H9 (cell line): ENCODE data around the gene GPR42. TPM values are rescaled to one million over a fixed set of nuclear protein-coding genes. Genes with fewer than 3 reads are reported as not detected.

ENCODE experiments used
- DNase-seq: peaks from one replicate; pipeline ENCODE4 v3.0.0-alpha.2; 2017
- H2AFZ ChIP-seq: one replicate; pipeline ENCODE4 v1.6.1; 2013; ENCODE audit warnings: mild to moderate bottlenecking, low read length, control low read depth, moderate library complexity
- H2AK5ac ChIP-seq: 2 replicates; pipeline ENCODE4 v1.6.1; 2013; ENCODE audit warnings: low read length, control low read depth, mixed read lengths; ENCODE audit not compliant: insufficient read length
- H2BK120ac ChIP-seq: one replicate; pipeline ENCODE4 v1.6.1; 2013; ENCODE audit warnings: low read depth, mild to moderate bottlenecking, low read length, control low read depth, inconsistent platforms; ENCODE audit not compliant: poor library complexity, severe bottlenecking
- H2BK12ac ChIP-seq: 2 replicates; pipeline ENCODE4 v1.6.1; 2013; ENCODE audit warnings: low read length, control low read depth, mixed read lengths, low read depth; ENCODE audit not compliant: insufficient read length
- H2BK15ac ChIP-seq: 2 replicates; pipeline ENCODE4 v1.6.1; 2013; ENCODE audit warnings: low read depth, low read length, control low read depth
- H2BK20ac ChIP-seq: one replicate; pipeline ENCODE4 v1.6.1; 2013; ENCODE audit warnings: low read depth, mild to moderate bottlenecking, low read length, control low read depth, inconsistent platforms; ENCODE audit not compliant: poor library complexity, severe bottlenecking
- H2BK5ac ChIP-seq: 2 replicates; pipeline ENCODE4 v1.6.1; 2013; ENCODE audit warnings: low read length, control low read depth, mixed read lengths; ENCODE audit not compliant: insufficient read length
- H3K14ac ChIP-seq: 2 replicates; pipeline ENCODE4 v1.6.1; 2013; ENCODE audit warnings: low read length, control low read depth; ENCODE audit not compliant: insufficient read depth
- H3K18ac ChIP-seq: 2 replicates; pipeline ENCODE4 v1.6.1; 2013; ENCODE audit warnings: low read depth, mild to moderate bottlenecking, mixed read lengths, low read length, control low read depth; ENCODE audit not compliant: insufficient read length
- H3K23ac ChIP-seq: 2 replicates; pipeline ENCODE4 v1.6.1; 2013; ENCODE audit warnings: low read length, control low read depth, mixed read lengths, low read depth; ENCODE audit not compliant: insufficient read length
- H3K23me2 ChIP-seq: 2 replicates; pipeline ENCODE4 v1.6.1; 2013; ENCODE audit warnings: low read depth, mild to moderate bottlenecking, mixed read lengths, low read length, control low read depth; ENCODE audit not compliant: insufficient read length, poor library complexity, severe bottlenecking
- H3K27ac ChIP-seq: 2 replicates; pipeline ENCODE4 v1.5.1; 2013; ENCODE audit warnings: low read length, control low read depth, mixed read lengths, low read depth; ENCODE audit not compliant: insufficient read length
- H3K27me3 ChIP-seq: 2 replicates; pipeline ENCODE4 v1.6.1; 2013; ENCODE audit warnings: low read length, control low read depth, inconsistent platforms; ENCODE audit not compliant: insufficient read depth
- H3K4ac ChIP-seq: 2 replicates; pipeline ENCODE4 v1.6.1; 2013; ENCODE audit warnings: low read depth, mild to moderate bottlenecking, control low read depth, inconsistent platforms, low read length, moderate library complexity
- H3K4me1 ChIP-seq: 2 replicates; pipeline ENCODE4 v1.6.1; 2013; ENCODE audit warnings: low read length, control low read depth, inconsistent platforms; ENCODE audit not compliant: insufficient read depth
- H3K4me2 ChIP-seq: 2 replicates; pipeline ENCODE4 v1.6.1; 2013; ENCODE audit warnings: low read length, control low read depth, mixed read lengths; ENCODE audit not compliant: insufficient read length, insufficient read depth
- H3K56ac ChIP-seq: 2 replicates; pipeline ENCODE4 v1.6.1; 2013; ENCODE audit warnings: low read depth, mild to moderate bottlenecking, mixed read lengths, low read length, control low read depth; ENCODE audit not compliant: insufficient read length
- H3K79me1 ChIP-seq: 2 replicates; pipeline ENCODE4 v1.6.1; 2013; ENCODE audit warnings: low read depth, mild to moderate bottlenecking, moderate library complexity, low read length, control low read depth, inconsistent platforms; ENCODE audit not compliant: insufficient read depth, poor library complexity, severe bottlenecking
- H3K79me2 ChIP-seq: 2 replicates; pipeline ENCODE4 v1.6.1; 2013; ENCODE audit warnings: low read length, control low read depth, inconsistent platforms; ENCODE audit not compliant: insufficient read depth
- H3K9ac ChIP-seq: 2 replicates; pipeline ENCODE4 v1.6.1; 2013; ENCODE audit warnings: low read length, control low read depth, mixed read lengths; ENCODE audit not compliant: insufficient read length; ENCODE audit errors: extremely low read depth
- H3K9me3 ChIP-seq: one replicate; pipeline ENCODE4 v1.6.1; 2013; ENCODE audit warnings: low read depth, low read length, inconsistent platforms; ENCODE audit not compliant: control insufficient read depth
- H3T11ph ChIP-seq: one replicate; pipeline ENCODE4 v1.6.1; 2013; ENCODE audit warnings: mild to moderate bottlenecking, low read length, control low read depth, inconsistent platforms
- H4K20me1 ChIP-seq: one replicate; pipeline ENCODE4 v1.6.1; 2013; ENCODE audit not compliant: control insufficient read depth, insufficient read length, insufficient read depth
- H4K5ac ChIP-seq: 2 replicates; pipeline ENCODE4 v1.6.1; 2013; ENCODE audit warnings: low read depth, mild to moderate bottlenecking, mixed read lengths, low read length, control low read depth; ENCODE audit not compliant: insufficient read length
- H4K8ac ChIP-seq: replicated peaks from 2 replicates; pipeline ENCODE4 v1.6.1; 2013; ENCODE audit warnings: low read length, control low read depth, mixed read lengths, low read depth; ENCODE audit not compliant: insufficient read length
- H4K91ac ChIP-seq: 2 replicates; pipeline ENCODE4 v1.6.1; 2013; ENCODE audit warnings: low read depth, mild to moderate bottlenecking, moderate library complexity, mixed read lengths, low read length, control low read depth; ENCODE audit not compliant: insufficient read length
- H3K27ac Mint-ChIP-seq, 3 experiments: 2 replicates in 2 of 3; 3 replicates in 1 of 3; pipeline ENCODE4 v1.8.0; 2020 to 2021; ENCODE audit warnings: mixed read lengths in 3 of 3, mild to moderate bottlenecking in 1 of 3, moderate library complexity in 1 of 3
- H3K27me3 Mint-ChIP-seq: 2 replicates; pipeline ENCODE4 v1.8.0; 2021; ENCODE audit warnings: low read depth, mild to moderate bottlenecking, moderate library complexity, mixed read lengths
- H3K36me3 Mint-ChIP-seq, 3 experiments: 2 replicates in 2 of 3; 3 replicates in 1 of 3; pipeline ENCODE4 v1.8.0; 2020 to 2021; ENCODE audit warnings: low read depth in 3 of 3, mixed read lengths in 3 of 3; ENCODE audit not compliant: insufficient read depth in 1 of 3
- H3K4me1 Mint-ChIP-seq, 2 experiments: 2 replicates each; pipeline ENCODE4 v1.8.0; 2020; ENCODE audit warnings: mixed read lengths in 2 of 2
- H3K4me3 Mint-ChIP-seq, 2 experiments: 2 replicates in 1 of 2; 3 replicates in 1 of 2; pipeline ENCODE4 v1.8.0; 2020 to 2021; ENCODE audit warnings: mild to moderate bottlenecking in 2 of 2, mixed read lengths in 2 of 2, moderate library complexity in 1 of 2
- H3K9me3 Mint-ChIP-seq, 2 experiments: 2 replicates in 1 of 2; 3 replicates in 1 of 2; pipeline ENCODE4 v1.8.0; 2020; ENCODE audit warnings: mild to moderate bottlenecking in 2 of 2, mixed read lengths in 2 of 2, moderate library complexity in 1 of 2
- WGBS: extraction: QIAGEN DNeasy Blood & Tissue Kit; methylation state at CpG from one replicate; pipeline ENCODE4 v1.1.7; 2013; ENCODE audit warnings: missing lambda C conversion rate, low lambda C conversion rate, mixed read lengths; ENCODE audit not compliant: insufficient read length; ENCODE audit errors: extremely low coverage; 5-methylcytosine and 5-hydroxymethylcytosine counted together
- total RNA-seq: library from RNA; stranded (reverse); gene quantifications from 2 replicates; pipeline ENCODE4 v1.2.1, GENCODE V29; 2021
- TF ChIP-seq, protein P1 (sequence below): fragments of 200-600 bp; sonication (generic); conservative IDR thresholded peaks from 3 replicates; pipeline ENCODE4 v1.8.0; 2021; ENCODE audit warnings: antibody characterized with exemption, mild to moderate bottlenecking

GPR42 gene
- total RNA-seq, 1 experiment from 2014 or later: not detected

DNA sequence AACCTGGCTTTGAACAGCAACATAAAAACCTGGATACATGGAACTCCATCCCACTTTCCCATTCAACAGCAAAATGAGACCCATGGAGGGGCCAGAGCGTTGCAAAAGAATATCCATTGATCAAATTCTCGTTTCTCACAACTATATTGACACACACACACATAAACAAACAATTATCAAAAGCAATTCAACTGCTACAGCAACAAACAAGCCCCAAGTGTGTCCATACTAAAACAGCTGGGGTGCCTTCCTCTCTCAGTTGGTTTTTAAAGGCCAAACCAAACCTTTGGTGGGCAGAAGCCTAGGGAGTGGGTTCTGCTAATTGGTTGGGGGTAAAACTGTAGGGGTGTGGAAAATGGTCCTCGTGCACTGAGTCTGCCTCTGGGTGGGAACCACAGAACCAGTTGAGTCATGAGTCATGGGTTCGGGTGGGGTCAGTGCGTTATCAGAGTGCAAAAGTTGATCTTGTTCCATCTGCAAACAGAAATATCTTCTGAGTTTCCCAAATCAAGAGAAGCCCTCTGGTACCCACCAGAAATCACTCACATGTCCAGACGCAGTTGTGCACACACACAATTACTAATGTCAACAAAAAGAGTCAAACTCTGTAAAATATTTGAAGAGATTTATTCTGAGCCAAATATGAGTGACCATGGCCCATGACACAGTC lies 18.5 kb downstream of the GPR42 start:
- H3K27me3 Mint-ChIP-seq: no peaks in the 10 kb centered on the region; the same call in 1 of the 2 replicates
- H4K91ac ChIP-seq: no peak overlapping the region
- H2AK5ac ChIP-seq: no peak overlapping the region
- H2BK120ac ChIP-seq: no peak overlapping the region
- H4K8ac ChIP-seq: no peak overlapping the region
- H3K27ac Mint-ChIP-seq: no peak overlapping the region
- no peaks in the 10 kb centered on the region for H3K23me2 ChIP-seq
- H3K14ac ChIP-seq: no peak overlapping the region
- no peaks in the 10 kb centered on the region for H3K27me3 ChIP-seq
- no peak overlapping the region for H3K4ac ChIP-seq
- H3K23ac ChIP-seq: no peak overlapping the region
- TF ChIP-seq, protein P1, sequence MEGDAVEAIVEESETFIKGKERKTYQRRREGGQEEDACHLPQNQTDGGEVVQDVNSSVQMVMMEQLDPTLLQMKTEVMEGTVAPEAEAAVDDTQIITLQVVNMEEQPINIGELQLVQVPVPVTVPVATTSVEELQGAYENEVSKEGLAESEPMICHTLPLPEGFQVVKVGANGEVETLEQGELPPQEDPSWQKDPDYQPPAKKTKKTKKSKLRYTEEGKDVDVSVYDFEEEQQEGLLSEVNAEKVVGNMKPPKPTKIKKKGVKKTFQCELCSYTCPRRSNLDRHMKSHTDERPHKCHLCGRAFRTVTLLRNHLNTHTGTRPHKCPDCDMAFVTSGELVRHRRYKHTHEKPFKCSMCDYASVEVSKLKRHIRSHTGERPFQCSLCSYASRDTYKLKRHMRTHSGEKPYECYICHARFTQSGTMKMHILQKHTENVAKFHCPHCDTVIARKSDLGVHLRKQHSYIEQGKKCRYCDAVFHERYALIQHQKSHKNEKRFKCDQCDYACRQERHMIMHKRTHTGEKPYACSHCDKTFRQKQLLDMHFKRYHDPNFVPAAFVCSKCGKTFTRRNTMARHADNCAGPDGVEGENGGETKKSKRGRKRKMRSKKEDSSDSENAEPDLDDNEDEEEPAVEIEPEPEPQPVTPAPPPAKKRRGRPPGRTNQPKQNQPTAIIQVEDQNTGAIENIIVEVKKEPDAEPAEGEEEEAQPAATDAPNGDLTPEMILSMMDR: no peak
- H3K4me1 Mint-ChIP-seq: peaks cover 4% of the 10 kb centered on the region in 2 experiments; a peak in 2 of 4 replicates
- H3K79me2 ChIP-seq: no peaks in the 10 kb centered on the region
- H3K56ac ChIP-seq: no peak overlapping the region
- no peak overlapping the region for H3K4me3 Mint-ChIP-seq
- H4K20me1 ChIP-seq: no peaks in the 10 kb centered on the region
- no peak overlapping the region for H2AFZ ChIP-seq
- no peak overlapping the region for H3K18ac ChIP-seq
- H2BK20ac ChIP-seq: no peak overlapping the region
- H3K9ac ChIP-seq: no peak overlapping the region
- no peak overlapping the region for H3T11ph ChIP-seq
- no peak overlapping the region for H3K27ac ChIP-seq
- H4K5ac ChIP-seq: no peak overlapping the region
- no peak overlapping the region for H2BK5ac ChIP-seq
- H2BK12ac ChIP-seq: no peak overlapping the region
- H3K36me3 Mint-ChIP-seq: peaks cover 5 to 9% (median 9%) of the 10 kb centered on the region in 3 experiments
- no peaks in the 10 kb centered on the region for H3K4me1 ChIP-seq
- WGBS: no CpG with 5 or more reads among the region's 6 CpGs
- H3K79me1 ChIP-seq: no peaks in the 10 kb centered on the region
- peaks cover 32 to 46% of the 10 kb centered on the region in 2 experiments for H3K9me3 Mint-ChIP-seq
- H3K9me3 ChIP-seq: peaks cover 11% of the 10 kb centered on the region
- H3K4me2 ChIP-seq: no peak overlapping the region
- H2BK15ac ChIP-seq: no peak overlapping the region
- no peak for DNase-seq
